ENCODE results near the gene SAFB2. TPM values are rescaled to one million over a fixed set of nuclear protein-coding genes. Genes with fewer than 3 reads are reported as not detected.

Gene SAFB2
- total RNA-seq, 1 donor from 2014 or later, result 24.2 TPM

GRCh38 chr19:5547881-5548280 is 74.7 kb downstream of the SAFB2 start:
- DNase-seq (ENCODE audit: low read depth in 2 of 2), result peak; percentile 45 to 50

GRCh38 chr19:5545984-5546383 is 76.6 kb downstream of the SAFB2 start:
- DNase-seq (ENCODE audit: low read depth in 2 of 2), result no peak

GRCh38 chr19:5545051-5545450 is 77.5 kb downstream of the SAFB2 start:
- no peak for DNase-seq (ENCODE audit: low read depth in 2 of 2)

- DNase-seq (ENCODE audit: low read depth in 2 of 2), result no peak
Observed at GRCh38 chr19:5542665-5543064, 79.9 kb downstream of the SAFB2 start.

GRCh38 chr19:5541456-5541855 is 81.1 kb downstream of the SAFB2 start:
- DNase-seq (ENCODE audit: low read depth in 2 of 2), result no peak

GRCh38 chr19:5540208-5540607 is 82.4 kb downstream of the SAFB2 start:
- no peak for DNase-seq (ENCODE audit: low read depth in 2 of 2)

- no peak for DNase-seq (ENCODE audit: low read depth in 2 of 2)
Observed at GRCh38 chr19:5537870-5538269, 84.7 kb downstream of the SAFB2 start.

Other genes starting within 250 kb of the SAFB2 start
- not detected in 2 replicates for gene ZNRF4, start 167.4 kb downstream of the SAFB2 start, total RNA-seq
- under 0.01 and 0.20 TPM in 2 replicates for gene TINCR, start 54.8 kb downstream of the SAFB2 start, total RNA-seq
- 27.9 and 38.5 TPM in 2 replicates for gene SAFB, start 307 bp upstream of the SAFB2 start, total RNA-seq
- gene MICOS13, start 57.7 kb upstream of the SAFB2 start, total RNA-seq, result 44.7 and 65.3 TPM in 2 replicates
- gene HSD11B1L, start 58.3 kb upstream of the SAFB2 start, total RNA-seq, result 6.1 and 9.1 TPM in 2 replicates
- 763 and 989 TPM in 2 replicates for gene RPL36, start 67.5 kb upstream of the SAFB2 start, total RNA-seq
- 44.9 and 51.4 TPM in 2 replicates for gene LONP1, start 97.4 kb upstream of the SAFB2 start, total RNA-seq
- gene CATSPERD, start 97.9 kb upstream of the SAFB2 start, total RNA-seq, result not detected in 2 replicates
- gene PRR22, start 162.0 kb upstream of the SAFB2 start, total RNA-seq, result 0.22 and 0.40 TPM in 2 replicates
- gene DUS3L, start 168.4 kb upstream of the SAFB2 start, total RNA-seq, result 19.6 and 20.7 TPM in 2 replicates
- gene NRTN, start 182.3 kb upstream of the SAFB2 start, total RNA-seq, result under 0.01 and 0.99 TPM in 2 replicates
- not detected in 2 replicates for gene FUT6, start 216.9 kb upstream of the SAFB2 start, total RNA-seq
- not detected in 2 replicates for gene FUT3, start 228.7 kb upstream of the SAFB2 start, total RNA-seq
- gene FUT5, start 247.8 kb upstream of the SAFB2 start, total RNA-seq, result not detected in 2 replicates